Measurements from ENCODE around the gene EFHD2. TPM values are rescaled to one million over a fixed set of nuclear protein-coding genes. Genes with fewer than 3 reads are reported as not detected.
"Not testable (repeated sequence)": the region's sequence is repeated elsewhere in the genome, so short reads cannot be mapped to it uniquely, and the experiment has no call there.

Gene EFHD2
- polyA plus RNA-seq, 3 donors, result 8.2 to 11.9 (median 10.8) TPM

DNA sequence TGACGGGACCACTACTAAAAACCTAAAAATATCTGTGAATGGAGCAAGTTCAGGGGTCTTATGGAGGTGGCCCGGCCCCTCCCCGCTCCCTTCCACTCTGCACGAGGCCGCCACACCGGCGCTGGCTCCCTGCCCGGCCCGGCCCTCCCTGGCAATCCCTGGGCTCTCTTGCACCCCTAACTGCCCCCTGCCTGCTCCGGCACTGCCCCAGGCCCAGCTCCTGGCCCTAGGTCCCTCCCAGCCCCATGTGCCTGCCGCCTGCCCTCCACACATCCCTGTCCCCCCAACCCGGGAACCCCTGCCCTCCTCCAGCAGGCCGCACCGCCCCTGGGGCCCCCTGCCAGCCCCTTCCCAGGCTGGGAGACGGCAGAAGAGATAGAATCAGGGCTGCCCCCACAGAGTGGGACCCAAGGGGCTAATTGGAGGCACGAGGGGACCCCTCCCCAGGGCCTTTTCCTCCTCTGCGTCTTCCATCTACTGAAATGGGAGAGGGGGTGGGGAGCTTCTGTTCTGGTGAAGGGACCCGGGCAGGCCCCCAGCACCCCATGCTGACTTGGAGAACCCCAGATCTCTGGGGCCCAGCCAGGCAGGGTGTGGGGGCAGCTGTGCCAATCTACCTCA lies 19.2 kb downstream of the EFHD2 start:
- no peak for DNase-seq (ENCODE audit: low read depth in 3 of 3, low spot score in 2 of 3)

DNA sequence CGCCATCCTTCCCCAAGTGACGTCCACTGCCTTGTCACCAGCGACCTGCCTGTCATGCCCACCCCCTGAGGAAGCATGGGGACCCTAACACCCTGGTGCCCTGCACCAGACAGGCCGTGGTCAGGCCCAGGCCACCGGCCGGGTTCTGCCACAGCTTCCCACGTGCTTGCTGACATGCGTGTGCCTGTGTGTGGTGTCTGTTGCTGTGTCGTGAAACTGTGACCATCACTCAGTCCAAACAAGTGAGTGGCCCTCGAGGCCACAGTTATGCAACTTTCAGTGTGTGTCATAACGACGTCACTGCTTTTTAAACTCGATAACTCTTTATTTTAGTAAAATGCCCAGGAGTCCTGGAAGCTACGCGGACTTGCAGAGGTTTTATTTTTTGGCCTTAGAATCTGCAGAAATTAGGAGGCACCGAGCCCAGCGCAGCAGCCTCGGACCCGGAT lies 20.0 kb downstream of the EFHD2 start:
- no peak for DNase-seq (ENCODE audit: low read depth in 3 of 3, low spot score in 2 of 3)

DNA sequence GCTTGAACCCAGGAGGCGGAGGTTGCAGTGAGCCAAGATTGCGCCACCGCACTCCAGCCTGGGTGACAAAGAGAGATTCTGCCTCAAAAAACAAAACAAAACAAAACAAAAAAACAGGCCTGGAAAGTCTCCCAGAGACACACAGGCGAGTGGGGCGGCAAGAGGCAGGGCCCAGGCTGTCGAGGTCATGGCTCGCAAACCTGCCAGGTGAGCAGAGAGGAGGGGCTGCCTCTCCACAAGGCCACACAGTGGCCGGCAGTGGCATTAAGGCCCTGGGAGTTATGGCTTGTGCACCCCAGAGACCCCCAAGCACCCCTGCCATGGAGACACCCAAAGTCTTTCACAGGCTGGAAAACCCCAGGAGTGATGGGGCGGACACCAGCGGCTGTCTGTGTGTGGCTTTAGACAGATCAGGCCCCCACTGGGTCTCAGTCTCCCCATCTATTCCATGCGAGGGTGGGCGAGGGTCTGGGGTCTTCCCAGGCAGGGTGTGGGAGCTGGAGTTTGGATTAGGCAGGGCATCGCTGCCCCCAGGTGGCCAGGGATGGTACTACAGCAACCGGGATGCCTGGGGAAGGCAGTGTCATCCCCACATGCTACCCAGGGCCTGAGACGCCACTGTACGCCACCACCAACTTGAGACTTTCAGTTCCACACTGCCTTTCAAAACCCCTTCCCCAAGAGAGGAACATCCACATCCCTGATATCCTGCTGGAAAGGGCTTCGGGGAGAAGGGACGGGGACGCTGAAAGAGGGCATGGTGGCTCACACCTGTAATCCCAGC lies 21.3 kb downstream of the EFHD2 start:
- no peak for DNase-seq (ENCODE audit: low read depth in 3 of 3, low spot score in 2 of 3)

DNA sequence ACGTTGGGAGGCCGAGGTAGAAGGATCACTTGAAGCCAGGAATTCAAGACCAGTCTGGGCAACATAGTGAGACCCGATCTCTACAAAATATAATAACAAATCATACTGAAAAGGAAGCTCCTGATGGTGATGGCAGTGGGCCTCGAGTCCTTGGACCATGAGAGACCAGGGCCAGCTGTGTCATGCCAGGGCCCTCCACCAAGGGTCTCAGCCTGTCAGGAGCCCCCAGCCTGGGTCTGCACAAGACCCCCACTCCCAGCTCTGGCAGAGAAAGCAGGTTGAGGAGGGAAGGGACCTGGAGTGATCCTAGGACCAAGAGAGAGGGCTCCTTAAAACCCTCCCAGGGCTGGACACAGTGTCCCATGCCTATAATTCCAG lies 21.9 kb downstream of the EFHD2 start:
- no peak for DNase-seq (ENCODE audit: low read depth in 3 of 3, low spot score in 2 of 3)

DNA sequence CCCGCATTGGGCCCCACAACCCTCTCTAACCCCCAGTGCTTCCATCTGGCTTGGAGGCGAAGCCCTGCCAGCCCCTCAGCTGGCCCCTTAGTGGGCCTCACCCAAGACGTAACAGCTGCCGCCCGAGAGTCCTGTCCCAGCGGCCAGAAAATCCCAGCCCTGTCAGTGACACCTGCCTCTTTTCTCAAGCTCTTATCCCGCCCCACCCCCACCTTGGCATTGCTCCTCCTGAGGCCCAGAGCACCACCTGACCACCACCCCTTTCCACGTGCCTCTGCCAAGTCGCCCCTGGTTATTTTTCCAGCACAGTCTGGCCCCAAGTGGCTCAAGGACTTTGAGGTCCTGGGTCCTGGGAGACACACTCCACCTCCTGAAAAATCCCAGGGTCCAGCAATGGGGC lies 22.6 kb downstream of the EFHD2 start:
- no peak for DNase-seq (ENCODE audit: low read depth in 3 of 3, low spot score in 2 of 3)

DNA sequence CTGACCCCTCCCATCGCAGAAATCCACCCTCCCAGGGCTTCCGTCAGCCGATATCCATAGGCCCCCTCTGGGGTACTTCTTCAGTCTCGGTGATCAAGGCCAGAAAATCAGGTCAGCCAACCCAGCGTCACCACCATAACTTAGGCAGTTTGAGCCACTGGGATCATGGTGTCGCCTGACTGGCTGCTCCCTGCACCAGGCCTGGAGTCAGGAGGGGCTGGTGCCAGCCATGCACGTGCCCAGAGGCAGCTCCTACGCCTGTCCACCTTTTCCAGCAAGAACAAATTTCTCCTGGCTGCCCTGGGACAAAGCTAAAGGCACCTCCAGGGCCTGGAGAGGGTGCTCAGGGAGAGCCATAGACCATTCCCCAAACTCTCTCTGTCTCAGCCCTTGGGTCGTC lies 23.8 kb downstream of the EFHD2 start:
- no peak for DNase-seq (ENCODE audit: low read depth in 3 of 3, low spot score in 2 of 3)

DNA sequence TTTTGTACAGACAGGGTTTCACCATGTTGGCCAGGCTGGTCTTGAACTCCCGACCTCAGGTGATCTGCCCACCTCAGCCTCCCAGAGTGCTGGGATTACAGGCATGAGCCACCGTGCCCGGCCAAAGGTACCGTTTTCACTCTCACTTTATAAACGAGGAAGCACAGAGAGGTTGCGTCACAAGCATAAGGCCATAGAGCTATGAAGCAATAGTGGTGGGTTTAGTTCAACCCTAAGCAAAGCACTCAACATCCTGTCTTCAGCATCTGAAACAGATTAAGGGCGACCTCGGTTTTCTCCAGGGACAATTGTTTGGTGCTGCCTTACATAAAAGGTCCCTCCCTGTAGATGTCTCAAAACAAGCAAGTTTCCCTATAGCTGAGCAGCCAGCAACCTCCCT lies 25.1 kb downstream of the EFHD2 start:
- DNase-seq (ENCODE audit: low read depth in 3 of 3, low spot score in 2 of 3), result not testable (repeated sequence)

DNA sequence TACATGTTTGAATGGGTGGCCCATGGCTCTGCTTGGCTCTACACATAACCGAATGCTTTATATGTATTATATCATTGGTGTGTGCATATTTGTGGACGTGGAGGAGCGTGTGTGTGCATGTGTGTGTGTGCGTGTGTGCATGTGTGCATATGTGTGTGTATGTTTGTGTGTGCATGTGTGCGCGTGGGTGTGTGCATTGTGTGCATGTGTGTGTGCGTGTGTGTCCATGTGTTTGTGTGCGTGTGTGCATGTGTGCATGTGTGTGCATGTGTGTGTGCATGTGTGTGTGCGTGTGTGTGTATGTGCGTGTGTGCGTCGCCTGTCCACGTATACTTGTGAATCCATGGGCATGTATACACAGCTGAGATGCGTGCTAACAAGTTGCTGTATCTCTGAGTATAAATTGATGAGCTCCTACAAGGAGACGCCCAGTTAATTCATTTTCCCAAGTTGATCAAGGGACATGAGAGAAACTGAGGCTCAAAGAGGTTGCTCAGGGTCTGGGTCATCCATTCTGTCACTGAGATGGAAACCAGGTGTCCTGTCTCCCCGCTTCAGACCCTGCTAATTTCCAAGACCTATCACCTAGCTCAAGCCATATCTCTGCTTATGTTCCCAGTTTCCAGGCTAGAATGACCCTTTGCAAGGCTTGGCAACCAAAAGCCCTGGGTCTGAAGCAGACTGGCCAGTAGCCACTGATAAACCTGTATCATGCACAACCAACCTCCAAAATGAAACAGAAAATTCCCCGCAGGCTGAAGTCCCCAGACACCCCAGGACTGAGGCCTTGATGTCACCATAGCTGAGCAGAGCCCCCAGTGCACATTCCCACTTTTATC lies 25.8 kb downstream of the EFHD2 start:
- DNase-seq (ENCODE audit: low read depth in 3 of 3, low spot score in 2 of 3), result no peak

DNA sequence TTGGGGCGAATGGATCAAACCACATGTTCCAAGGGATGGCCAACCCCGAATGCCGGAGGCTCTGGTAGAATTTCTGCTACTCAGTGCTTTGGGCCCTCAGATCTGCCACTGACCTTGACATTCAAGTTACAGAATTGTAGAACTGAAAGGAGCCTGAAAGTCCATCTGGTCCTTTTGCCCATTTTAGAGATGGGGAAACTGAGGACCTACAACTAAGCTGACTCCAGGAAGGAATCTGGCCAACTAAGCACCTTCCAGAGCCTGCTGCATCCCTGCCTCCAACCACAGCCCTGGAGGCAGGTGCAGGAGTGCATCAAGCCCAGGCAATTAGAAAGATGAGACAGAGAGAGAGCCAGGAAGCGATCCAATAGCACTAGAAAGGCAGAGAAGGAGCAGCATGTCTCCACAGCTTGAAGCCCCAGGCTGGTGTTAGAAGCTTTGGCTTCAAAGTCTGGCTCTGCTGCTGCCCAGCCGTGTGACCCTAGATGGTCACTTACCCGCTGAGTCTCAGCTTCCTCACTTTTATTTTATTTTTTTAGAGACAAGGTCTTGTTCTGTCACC lies 27.3 kb downstream of the EFHD2 start:
- no peak for DNase-seq (ENCODE audit: low read depth in 3 of 3, low spot score in 2 of 3)

DNA sequence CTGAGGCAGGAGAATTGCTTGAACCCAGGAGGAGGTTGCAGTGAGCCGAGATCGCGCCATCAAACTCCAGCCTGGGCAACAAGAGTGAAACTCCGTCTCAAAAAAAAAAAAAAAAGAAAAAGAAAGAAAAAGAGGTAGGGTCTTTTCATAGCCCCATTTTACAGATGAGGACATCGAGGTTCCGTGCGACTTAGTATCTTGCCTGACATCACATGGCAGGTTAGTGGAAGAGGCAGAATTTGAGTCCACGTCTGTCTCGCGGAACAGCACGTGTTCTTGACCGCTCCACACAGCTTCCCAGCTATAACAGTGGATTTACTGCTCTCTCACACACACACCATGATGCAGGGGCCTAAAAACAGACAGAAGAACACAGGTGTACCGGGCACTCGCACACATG lies 29.6 kb downstream of the EFHD2 start:
- DNase-seq (ENCODE audit: low read depth in 3 of 3, low spot score in 2 of 3), result no peak

DNA sequence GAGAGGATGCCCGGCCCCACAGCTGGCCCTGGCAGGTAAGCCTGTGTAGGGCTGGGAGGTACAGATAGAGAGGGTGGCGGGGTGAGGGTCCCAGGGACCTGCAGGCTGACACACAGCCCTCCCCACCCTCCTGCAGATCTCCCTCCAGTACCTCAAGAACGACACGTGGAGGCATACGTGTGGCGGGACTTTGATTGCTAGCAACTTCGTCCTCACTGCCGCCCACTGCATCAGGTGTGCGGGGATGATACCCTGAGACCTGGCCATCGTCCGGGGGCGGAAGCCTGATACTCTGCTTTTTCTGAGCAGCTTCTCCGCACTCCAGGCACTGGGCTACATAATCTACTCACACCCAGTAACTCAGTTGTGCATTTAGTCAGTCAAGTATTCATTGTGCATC lies 30.7 kb downstream of the EFHD2 start:
- DNase-seq (ENCODE audit: low read depth in 3 of 3, low spot score in 2 of 3), result no peak

DNA sequence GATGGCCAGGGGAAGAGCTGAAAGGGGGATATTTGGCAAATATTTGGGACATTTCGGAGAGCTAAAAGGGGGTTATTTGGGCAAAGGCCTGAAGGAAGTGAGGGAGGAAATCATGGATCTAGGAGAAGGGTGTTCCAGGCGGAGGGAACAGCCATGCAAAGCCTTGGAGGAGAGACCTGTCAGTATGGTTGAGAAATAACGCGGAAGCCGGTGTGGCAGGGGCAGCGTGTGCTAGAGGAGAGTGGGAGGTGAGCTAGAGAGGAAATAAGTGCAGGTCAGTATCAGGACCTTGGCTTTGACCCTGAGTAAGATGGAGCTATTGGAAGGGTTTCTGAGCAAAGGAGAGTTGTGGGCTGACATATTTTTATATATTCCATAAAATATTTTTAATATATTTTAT lies 31.6 kb downstream of the EFHD2 start:
- DNase-seq (ENCODE audit: low read depth in 3 of 3, low spot score in 2 of 3), result no peak

DNA sequence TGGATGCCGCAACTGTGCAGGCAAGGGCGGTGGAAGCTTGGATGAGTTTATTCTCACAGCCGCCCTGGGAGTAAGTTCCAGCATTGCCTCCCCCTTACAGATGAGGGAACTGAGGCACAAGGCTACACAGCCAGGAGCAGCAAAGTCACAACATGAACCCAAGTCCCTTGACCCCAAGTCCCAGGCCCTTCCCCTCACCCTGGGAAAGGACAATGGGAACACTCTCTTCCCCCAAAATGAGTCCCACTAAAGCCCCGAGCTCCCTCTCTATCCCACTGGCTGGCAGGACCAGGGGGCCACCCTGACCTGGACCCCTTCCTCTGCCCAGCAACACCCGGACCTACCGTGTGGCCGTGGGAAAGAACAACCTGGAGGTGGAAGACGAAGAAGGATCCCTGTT lies 32.4 kb downstream of the EFHD2 start:
- no peak for DNase-seq (ENCODE audit: low read depth in 3 of 3, low spot score in 2 of 3)

DNA sequence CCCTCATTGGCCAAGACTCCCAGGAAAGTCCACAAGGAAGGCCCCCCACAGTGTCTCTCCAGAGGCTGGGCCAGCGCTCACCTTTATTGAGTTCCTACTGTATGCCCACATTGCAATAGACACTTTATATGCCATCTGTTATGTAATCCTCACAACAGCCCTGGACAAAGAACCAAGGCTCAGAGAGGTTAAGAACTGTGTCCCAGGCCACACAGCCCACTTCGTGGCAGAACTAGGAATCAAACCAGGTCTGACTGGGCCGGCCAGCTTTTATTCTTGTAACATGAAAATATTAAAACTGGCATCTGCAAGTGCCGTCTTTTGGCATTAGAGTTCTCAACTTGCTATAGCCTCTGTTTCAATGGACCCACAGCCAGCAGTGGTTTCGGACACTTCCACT lies 33.1 kb downstream of the EFHD2 start:
- no peak for DNase-seq (ENCODE audit: low read depth in 3 of 3, low spot score in 2 of 3)

DNA sequence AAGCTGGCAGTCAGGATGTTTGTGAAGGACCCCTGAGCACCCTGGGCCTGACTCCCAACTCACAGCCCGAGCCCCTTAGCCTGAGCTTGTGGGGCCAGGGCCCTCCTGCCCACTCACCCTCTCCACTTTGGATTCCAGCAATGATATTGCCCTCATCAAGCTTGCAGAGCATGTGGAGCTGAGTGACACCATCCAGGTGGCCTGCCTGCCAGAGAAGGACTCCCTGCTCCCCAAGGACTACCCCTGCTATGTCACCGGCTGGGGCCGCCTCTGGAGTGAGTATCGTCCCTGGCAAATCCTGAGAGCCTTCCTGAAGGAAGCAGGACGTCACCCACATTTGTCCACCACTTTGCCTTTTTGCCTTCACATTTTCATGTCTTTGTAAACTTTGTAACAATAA lies 33.6 kb downstream of the EFHD2 start:
- no peak for DNase-seq (ENCODE audit: low read depth in 3 of 3, low spot score in 2 of 3)

DNA sequence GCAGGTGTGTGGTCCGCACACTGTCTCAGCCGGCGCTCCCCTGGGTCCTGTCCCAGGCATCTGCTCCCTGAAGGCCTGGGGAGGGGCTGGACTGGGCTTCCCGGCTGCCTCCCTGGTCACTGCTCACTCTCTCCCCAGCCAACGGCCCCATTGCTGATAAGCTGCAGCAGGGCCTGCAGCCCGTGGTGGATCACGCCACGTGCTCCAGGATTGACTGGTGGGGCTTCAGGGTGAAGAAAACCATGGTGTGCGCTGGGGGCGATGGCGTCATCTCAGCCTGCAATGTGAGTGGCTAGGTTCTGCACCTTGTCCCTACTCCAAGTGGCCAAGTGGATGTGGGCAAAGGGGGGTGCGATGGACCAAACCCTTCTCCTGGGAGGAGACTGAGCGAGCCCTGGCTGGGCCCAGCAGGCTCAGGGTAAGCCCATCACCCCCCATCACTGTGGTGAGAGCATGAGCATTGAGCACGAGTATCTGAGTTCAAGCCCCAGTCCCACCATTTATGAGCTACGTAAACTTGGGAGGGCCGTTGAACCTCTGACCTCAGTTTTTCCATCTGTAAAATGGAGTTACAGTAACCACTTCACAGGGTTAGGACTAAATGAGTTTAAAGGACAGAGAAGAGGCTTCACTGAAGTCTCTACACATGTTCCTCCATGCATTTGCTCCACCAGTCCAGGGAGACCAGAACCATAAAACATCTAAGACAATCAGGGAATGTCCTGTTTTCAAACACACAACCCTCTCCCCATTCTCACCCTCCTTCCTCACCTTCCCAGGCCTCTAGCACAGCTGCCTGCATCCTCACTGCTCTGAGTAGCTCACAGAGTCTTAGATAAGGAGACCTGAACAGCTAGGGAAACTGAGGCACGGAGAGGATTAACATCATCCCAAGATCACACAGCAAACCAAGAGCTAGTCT lies 35.0 kb downstream of the EFHD2 start:
- DNase-seq (ENCODE audit: low read depth in 3 of 3, low spot score in 2 of 3), result no peak

DNA sequence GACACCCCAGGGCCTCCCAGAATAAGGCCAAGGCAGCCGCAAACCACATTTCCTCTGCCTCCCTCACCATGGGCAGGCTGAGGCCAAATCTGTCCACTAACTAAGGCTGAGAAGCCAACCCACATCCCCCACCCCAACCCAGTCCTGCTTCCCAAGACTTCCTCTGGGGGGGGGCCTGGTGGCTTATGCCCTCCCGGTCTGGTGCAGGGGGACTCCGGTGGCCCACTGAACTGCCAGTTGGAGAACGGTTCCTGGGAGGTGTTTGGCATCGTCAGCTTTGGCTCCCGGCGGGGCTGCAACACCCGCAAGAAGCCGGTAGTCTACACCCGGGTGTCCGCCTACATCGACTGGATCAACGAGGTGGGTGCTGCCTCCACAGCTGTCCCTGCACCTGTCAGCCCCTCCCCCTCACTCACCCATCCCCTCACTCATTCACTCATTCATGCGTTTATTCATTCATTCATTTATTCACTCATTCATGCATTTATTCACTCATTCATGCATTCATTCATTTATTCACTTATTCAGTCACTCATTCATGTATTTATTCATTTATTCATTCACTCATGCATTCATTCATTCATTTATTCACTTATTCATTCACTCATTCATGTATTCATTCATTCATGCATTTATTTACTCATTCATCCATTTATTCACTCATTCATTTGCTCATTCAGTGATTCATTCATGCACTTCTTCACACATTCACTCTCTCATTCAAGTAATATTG lies 35.9 kb downstream of the EFHD2 start:
- DNase-seq (ENCODE audit: low read depth in 3 of 3, low spot score in 2 of 3), result no peak

DNA sequence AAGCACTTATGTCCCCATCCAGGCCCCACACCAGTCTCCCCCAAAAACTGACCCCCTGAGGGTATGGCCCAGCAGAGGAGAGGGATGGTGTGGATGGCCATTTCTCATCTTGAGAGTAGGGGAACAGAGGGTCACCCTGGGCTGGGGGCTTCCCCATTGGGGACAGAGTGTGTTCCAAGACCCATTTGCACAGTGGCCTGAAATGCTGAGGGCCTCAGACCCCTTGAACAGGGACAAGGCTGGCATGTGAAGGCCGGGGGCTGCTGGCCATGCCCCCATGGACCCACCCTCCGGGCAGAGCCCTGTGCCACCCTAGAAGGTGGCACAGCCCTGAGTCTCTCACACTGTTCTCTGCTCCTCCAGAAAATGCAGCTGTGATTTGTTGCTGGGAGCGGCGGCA lies 36.5 kb downstream of the EFHD2 start:
- DNase-seq (ENCODE audit: low read depth in 3 of 3, low spot score in 2 of 3), result no peak

DNA sequence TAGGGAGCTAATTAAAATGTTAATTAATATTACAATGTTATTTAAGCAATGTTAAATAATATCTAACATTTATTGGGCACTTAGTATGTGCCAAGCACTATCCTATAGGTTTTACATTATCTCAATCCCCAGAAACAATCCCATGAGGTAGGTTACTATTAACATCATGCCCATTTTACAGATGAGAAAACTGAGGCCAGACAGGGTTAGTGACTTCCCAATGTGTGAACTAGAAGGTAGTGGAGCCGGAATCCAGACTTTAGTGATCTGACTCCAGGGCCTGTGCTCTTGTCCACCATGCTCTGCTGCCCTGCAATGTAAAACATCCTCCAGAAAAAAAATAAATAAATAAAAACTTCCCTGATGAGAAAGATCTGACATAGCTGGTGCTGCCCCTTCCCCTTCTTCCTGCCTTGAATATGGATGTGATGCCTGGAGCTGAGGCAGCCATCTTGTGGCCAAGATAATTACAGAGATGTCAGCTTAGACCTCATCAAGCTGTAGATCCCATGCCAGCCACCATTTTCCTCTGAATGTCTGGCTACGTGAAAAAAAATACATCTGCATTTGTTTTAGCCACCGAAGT lies 39.3 kb downstream of the EFHD2 start:
- DNase-seq (ENCODE audit: low read depth in 3 of 3, low spot score in 2 of 3), result no peak
